HepG2 (cell line): ENCODE results near the gene HEATR5B. TPM values are rescaled to one million over a fixed set of nuclear protein-coding genes. Genes with fewer than 3 reads are reported as not detected.

Experiments
- ATAC-seq: fragments of 200-7000 bp; cut with Tn5 transposase; 3 replicates; pipeline ENCODE4 v1.9.1; 2020; ENCODE audit warnings: mild to moderate bottlenecking, moderate library complexity
- BruUV-seq: library from RNA; stranded (reverse); fragments of 400-500 nt; replicated peaks from 2 replicates; lab custom pipeline; 2021; lab: Mats Ljungman, UMichigan
- CTCF ChIA-PET: fragments of 300-600 bp; formaldehyde crosslinking; extraction: SDS; loops from one replicate; lab custom pipeline; 2021; ENCODE audit warnings: low total read pairs, inconsistent platforms, low intra/inter-chr PET ratio; lab: Yijun Ruan, JAX
- POLR2A ChIA-PET: fragments of 350-600 bp; sonication (Branson Sonifier 250); formaldehyde crosslinking; loops from one replicate; lab custom pipeline; 2020; ENCODE audit warnings: antibody characterized with exemption, inconsistent platforms; lab: Yijun Ruan, JAX
- DNase-seq: peaks from one replicate; pipeline ENCODE4 v3.0.0-alpha.2; 2015; ENCODE audit warnings: low spot score
- FAIRE-seq: peaks from 3 replicates; lab custom pipeline; 2011; peaks lifted over from hg19 to GRCh38; lab: Jason Lieb, UNC
- H2AFZ ChIP-seq: one replicate; pipeline ENCODE4 v1.6.1; 2011; ENCODE audit warnings: low read length, inconsistent platforms
- H3K27ac ChIP-seq: fragments of 300-600 bp; 3 replicates; pipeline ENCODE4 v1.8.0; 2011; ENCODE audit warnings: mixed run types, mild to moderate bottlenecking, mixed read lengths, low read length, inconsistent platforms; ENCODE audit not compliant: insufficient read depth; ENCODE audit errors: extremely low read length
- H3K27me3 ChIP-seq, 2 experiments: fragments of 200-600 bp in 1 of 2; 2 replicates in 1 of 2; 3 replicates in 1 of 2; pipeline versions ENCODE4 v1.6.0 to v1.8.0; 2011; ENCODE audit warnings: low read length in 2 of 2, mild to moderate bottlenecking in 2 of 2, moderate library complexity in 2 of 2, inconsistent platforms in 1 of 2; ENCODE audit not compliant: insufficient read depth in 2 of 2, control insufficient read depth in 1 of 2
- H3K36me3 ChIP-seq, 2 experiments: fragments of 200-600 bp in 1 of 2; replicated peaks in 1 of 2; 2 replicates in 1 of 2; 3 replicates in 1 of 2; pipeline versions ENCODE4 v1.5.1 to v1.8.0; 2011; ENCODE audit warnings: low read length in 2 of 2, inconsistent platforms in 1 of 2; ENCODE audit not compliant: insufficient read depth in 2 of 2, control insufficient read depth in 1 of 2
- H3K4me1 ChIP-seq: 2 replicates; pipeline ENCODE4 v1.5.1; 2012; ENCODE audit warnings: low read length, inconsistent platforms; ENCODE audit not compliant: insufficient read depth
- H3K4me2 ChIP-seq: 2 replicates; pipeline ENCODE4 v1.6.0; 2011; ENCODE audit warnings: low read depth, low read length, inconsistent platforms
- H3K4me3 ChIP-seq, 3 experiments: fragments of 200-600 bp in 1 of 3; sonication (generic), shearing (Covaris generic) in 1 of 3; replicated peaks in 1 of 3; 2 replicates each; pipeline ENCODE4 v1.5.1; 2011 to 2016; ENCODE audit warnings: low read length in 3 of 3, inconsistent platforms in 2 of 3, low read depth in 2 of 3, mild to moderate bottlenecking in 2 of 3, control low read depth in 1 of 3, mixed read lengths in 1 of 3; ENCODE audit not compliant: insufficient read depth in 1 of 3
- H3K79me2 ChIP-seq: one replicate; pipeline ENCODE4 v1.6.1; 2011; ENCODE audit warnings: low read length, inconsistent platforms; ENCODE audit not compliant: insufficient read depth
- H3K9ac ChIP-seq: 2 replicates; pipeline ENCODE4 v1.6.0; 2011; ENCODE audit warnings: mild to moderate bottlenecking, low read depth, low read length, inconsistent platforms; ENCODE audit not compliant: insufficient read depth
- H3K9me3 ChIP-seq: 2 replicates; pipeline ENCODE4 v1.5.1; 2012; ENCODE audit warnings: mild to moderate bottlenecking, low read length
- H4K20me1 ChIP-seq: 2 replicates; pipeline ENCODE4 v1.6.0; 2011; ENCODE audit warnings: inconsistent platforms, mild to moderate bottlenecking, low read length, moderate library complexity; ENCODE audit not compliant: insufficient read depth
- CCDC6 ChIP-seq: sonication (generic); formaldehyde crosslinking; IDR thresholded peaks from 2 replicates; pipeline ENCODE4 v1.8.1; 2022; ENCODE audit warnings: mild to moderate bottlenecking, missing genetic modification reagents, moderate library complexity
- FOXK2 ChIP-seq: fragments of 450-650 bp; IDR thresholded peaks from 2 replicates; pipeline ENCODE4 v1.6.1; 2016
- RAD21 ChIP-seq: fragments of 450-650 bp; formaldehyde crosslinking; IDR thresholded peaks from 2 replicates; pipeline ENCODE4 v1.5.0; 2020; ENCODE audit warnings: mild to moderate bottlenecking
- SMC3 ChIP-seq: IDR thresholded peaks from 2 replicates; pipeline ENCODE4 v1.6.1; 2011; ENCODE audit warnings: low read length, improper control_type of control experiment
- STAG1 ChIP-seq: sonication (generic); formaldehyde crosslinking; IDR thresholded peaks from 2 replicates; pipeline ENCODE4 v1.4.0; 2020; ENCODE audit warnings: missing genetic modification reagents
- ZNF605 ChIP-seq: sonication (generic); formaldehyde crosslinking; IDR thresholded peaks from 2 replicates; pipeline ENCODE4 v1.8.0; 2022; ENCODE audit warnings: mild to moderate bottlenecking, missing genetic modification reagents
- ZSCAN30 ChIP-seq: sonication (generic); formaldehyde crosslinking; IDR thresholded peaks from 2 replicates; pipeline ENCODE4 v1.5.0; 2020; ENCODE audit warnings: mild to moderate bottlenecking, missing genetic modification reagents
- WGBS: methylation state at CpG from one replicate; pipeline ENCODE4 v1.1.6; 2017; ENCODE audit warnings: low lambda C conversion rate; 5-methylcytosine and 5-hydroxymethylcytosine counted together
- in situ Hi-C: cut with HindIII; loops from 2 replicates; pipeline ENCODE4 v1.10.0; 2017; ENCODE audit warnings: low pct_unique_long_range_greater_than_20kb; ENCODE audit not compliant: extremely low pct_ligation_motif_present
- intact Hi-C: fragments of 100-400 bp; cut with micrococcal nuclease; formaldehyde crosslinking; loops from one replicate; pipeline ENCODE4 v1.10.0; 2022; ENCODE audit not compliant: unreplicated experiment
- polyA plus RNA-seq, 8 experiments: library from polyadenylated mRNA; depleted of rRNA in 3 of 8; stranded (reverse) in 7 of 8; unstranded in 1 of 8; fragments of >200 nt; fragmentation: Illumina TruSeq in 4 of 8; extraction: Trizol in 4 of 8; gene quantifications; 2 replicates each; pipeline versions ENCODE4 v1.2.1 to v1.2.3, GENCODE V29; 2011 to 2016; ENCODE audit warnings: low read depth in 4 of 8, missing spikeins in 1 of 8, mixed read lengths in 1 of 8; ENCODE audit not compliant: insufficient read depth in 1 of 8
- total RNA-seq, 5 experiments: library from RNA; depleted of rRNA; stranded (reverse); fragments of >200 nt; fragmentation: Illumina TruSeq; extraction: Trizol; gene quantifications; 2 replicates each; pipeline ENCODE4 v1.2.3, GENCODE V29; 2016; ENCODE audit warnings: low read depth in 1 of 5
- TF ChIP-seq, protein P1 (sequence below): sonication (generic); formaldehyde crosslinking; IDR thresholded peaks from 2 replicates; pipeline ENCODE4 v1.5.0; 2020; ENCODE audit warnings: mild to moderate bottlenecking, missing genetic modification reagents, moderate library complexity
- TF ChIP-seq, protein P2 (sequence below): IDR thresholded peaks from 2 replicates; pipeline ENCODE4 v1.6.1; 2016; ENCODE audit warnings: mild to moderate bottlenecking
- TF ChIP-seq, protein P3 (sequence below): sonication (generic); formaldehyde crosslinking; conservative IDR thresholded peaks from 2 replicates; pipeline ENCODE4 v1.4.0; 2020; ENCODE audit warnings: missing genetic modification reagents
- TF ChIP-seq, protein P4 (sequence below): sonication (generic); formaldehyde crosslinking; IDR thresholded peaks from 2 replicates; pipeline ENCODE4 v1.4.0; 2020; ENCODE audit warnings: missing genetic modification reagents, borderline replicate concordance

Gene HEATR5B
- total and polyA plus RNA-seq, 2 of the 13 experiments (the other 11 are each of a cell fraction or from before 2014, with no cell fraction given): 12.7 to 16.3 TPM

DNA sequence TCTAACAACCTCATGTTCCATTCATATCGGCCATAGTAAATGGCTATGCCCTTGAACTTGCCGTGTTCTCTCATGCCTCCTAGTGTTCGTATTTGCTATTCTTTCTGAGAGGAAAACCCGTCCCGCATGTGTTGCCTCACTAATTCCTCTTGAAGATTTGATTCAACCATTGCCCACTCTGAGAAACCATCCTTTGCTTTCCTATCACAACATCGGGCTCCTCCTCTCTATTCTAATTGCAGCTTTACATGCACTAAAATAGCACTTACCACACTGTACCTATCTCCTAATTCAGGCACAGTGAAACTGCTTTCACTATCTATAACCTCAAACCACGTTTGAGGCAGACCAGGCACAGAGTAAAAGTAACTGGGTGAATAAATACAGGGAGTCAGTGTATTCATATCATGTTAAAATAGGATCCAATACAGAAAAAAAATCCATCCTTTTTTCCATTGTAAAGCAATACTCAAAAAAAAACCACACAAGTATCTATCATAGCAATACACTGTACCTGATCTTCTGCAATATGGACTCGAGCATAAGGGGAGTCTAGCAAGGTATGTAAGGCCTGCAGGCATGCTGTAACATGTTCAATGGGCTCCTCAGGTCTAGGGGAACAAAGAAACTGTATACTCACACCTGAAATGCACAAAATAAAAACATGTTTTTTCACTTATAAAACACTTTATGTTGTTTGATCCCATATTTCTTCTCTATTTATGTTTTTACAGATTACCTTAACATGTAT, 78.9 kb downstream of the HEATR5B start:
- in situ Hi-C loops (no loop called here), intact Hi-C loops (loop anchor here (1.0 to 2.0 kb wide), 2 partner anchors 38 to 225 kb away; partner anchors contain the start of gene STRN)
- H3K4me1 ChIP-seq: no peaks in the 10 kb centered on the region
- H3K4me3 ChIP-seq: no peak overlapping the region
- DNase-seq (peak; percentile 33), FAIRE-seq (peak; percentile 64), ATAC-seq (peak; percentile 63)
- H3K27me3 ChIP-seq: no peaks in the 10 kb centered on the region
- H3K79me2 ChIP-seq: no peaks in the 10 kb centered on the region
- ChIA-PET CTCF (interaction anchor here (1.8 kb wide), 1 partner anchor 226 kb away, joined by 5 read pairs; no protein-coding TSS in a partner anchor), POLR2A (no interaction called here)
- H3K36me3 ChIP-seq: peaks cover 11 to 56% of the 10 kb centered on the region in 2 experiments
- no peak overlapping the region for H2AFZ ChIP-seq
- H4K20me1 ChIP-seq: no peaks in the 10 kb centered on the region
- no peak overlapping the region for H3K27ac ChIP-seq
- WGBS: 84% methylated on average over 8 of the region's 8 CpGs
- TF ChIP-seq FOXK2: no peak
- TF ChIP-seq, protein P1, sequence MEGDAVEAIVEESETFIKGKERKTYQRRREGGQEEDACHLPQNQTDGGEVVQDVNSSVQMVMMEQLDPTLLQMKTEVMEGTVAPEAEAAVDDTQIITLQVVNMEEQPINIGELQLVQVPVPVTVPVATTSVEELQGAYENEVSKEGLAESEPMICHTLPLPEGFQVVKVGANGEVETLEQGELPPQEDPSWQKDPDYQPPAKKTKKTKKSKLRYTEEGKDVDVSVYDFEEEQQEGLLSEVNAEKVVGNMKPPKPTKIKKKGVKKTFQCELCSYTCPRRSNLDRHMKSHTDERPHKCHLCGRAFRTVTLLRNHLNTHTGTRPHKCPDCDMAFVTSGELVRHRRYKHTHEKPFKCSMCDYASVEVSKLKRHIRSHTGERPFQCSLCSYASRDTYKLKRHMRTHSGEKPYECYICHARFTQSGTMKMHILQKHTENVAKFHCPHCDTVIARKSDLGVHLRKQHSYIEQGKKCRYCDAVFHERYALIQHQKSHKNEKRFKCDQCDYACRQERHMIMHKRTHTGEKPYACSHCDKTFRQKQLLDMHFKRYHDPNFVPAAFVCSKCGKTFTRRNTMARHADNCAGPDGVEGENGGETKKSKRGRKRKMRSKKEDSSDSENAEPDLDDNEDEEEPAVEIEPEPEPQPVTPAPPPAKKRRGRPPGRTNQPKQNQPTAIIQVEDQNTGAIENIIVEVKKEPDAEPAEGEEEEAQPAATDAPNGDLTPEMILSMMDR (CRISPR knock-in tag): peak; percentile 66
- TF ChIP-seq, protein P2, sequence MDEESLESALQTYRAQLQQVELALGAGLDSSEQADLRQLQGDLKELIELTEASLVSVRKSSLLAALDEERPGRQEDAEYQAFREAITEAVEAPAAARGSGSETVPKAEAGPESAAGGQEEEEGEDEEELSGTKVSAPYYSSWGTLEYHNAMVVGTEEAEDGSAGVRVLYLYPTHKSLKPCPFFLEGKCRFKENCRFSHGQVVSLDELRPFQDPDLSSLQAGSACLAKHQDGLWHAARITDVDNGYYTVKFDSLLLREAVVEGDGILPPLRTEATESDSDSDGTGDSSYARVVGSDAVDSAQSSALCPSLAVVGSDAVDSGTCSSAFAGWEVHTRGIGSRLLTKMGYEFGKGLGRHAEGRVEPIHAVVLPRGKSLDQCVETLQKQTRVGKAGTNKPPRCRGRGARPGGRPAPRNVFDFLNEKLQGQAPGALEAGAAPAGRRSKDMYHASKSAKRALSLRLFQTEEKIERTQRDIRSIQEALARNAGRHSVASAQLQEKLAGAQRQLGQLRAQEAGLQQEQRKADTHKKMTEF (CRISPR knock-in tag): no peak
- no peak for TF ChIP-seq ZSCAN30 (CRISPR knock-in tag)
- TF ChIP-seq, protein P3, sequence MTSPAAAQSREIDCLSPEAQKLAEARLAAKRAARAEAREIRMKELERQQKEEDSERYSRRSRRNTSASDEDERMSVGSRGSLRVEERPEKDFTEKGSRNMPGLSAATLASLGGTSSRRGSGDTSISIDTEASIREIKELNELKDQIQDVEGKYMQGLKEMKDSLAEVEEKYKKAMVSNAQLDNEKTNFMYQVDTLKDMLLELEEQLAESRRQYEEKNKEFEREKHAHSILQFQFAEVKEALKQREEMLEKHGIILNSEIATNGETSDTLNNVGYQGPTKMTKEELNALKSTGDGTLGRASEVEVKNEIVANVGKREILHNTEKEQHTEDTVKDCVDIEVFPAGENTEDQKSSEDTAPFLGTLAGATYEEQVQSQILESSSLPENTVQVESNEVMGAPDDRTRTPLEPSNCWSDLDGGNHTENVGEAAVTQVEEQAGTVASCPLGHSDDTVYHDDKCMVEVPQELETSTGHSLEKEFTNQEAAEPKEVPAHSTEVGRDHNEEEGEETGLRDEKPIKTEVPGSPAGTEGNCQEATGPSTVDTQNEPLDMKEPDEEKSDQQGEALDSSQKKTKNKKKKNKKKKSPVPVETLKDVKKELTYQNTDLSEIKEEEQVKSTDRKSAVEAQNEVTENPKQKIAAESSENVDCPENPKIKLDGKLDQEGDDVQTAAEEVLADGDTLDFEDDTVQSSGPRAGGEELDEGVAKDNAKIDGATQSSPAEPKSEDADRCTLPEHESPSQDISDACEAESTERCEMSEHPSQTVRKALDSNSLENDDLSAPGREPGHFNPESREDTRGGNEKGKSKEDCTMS: no peak
- TF ChIP-seq SMC3: peak; percentile 47; the same call in 1 of the 2 replicates
- peak; percentile 68 for TF ChIP-seq STAG1 (CRISPR knock-in tag)
- TF ChIP-seq, protein P4, sequence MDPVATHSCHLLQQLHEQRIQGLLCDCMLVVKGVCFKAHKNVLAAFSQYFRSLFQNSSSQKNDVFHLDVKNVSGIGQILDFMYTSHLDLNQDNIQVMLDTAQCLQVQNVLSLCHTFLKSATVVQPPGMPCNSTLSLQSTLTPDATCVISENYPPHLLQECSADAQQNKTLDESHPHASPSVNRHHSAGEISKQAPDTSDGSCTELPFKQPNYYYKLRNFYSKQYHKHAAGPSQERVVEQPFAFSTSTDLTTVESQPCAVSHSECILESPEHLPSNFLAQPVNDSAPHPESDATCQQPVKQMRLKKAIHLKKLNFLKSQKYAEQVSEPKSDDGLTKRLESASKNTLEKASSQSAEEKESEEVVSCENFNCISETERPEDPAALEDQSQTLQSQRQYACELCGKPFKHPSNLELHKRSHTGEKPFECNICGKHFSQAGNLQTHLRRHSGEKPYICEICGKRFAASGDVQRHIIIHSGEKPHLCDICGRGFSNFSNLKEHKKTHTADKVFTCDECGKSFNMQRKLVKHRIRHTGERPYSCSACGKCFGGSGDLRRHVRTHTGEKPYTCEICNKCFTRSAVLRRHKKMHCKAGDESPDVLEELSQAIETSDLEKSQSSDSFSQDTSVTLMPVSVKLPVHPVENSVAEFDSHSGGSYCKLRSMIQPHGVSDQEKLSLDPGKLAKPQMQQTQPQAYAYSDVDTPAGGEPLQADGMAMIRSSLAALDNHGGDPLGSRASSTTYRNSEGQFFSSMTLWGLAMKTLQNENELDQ (CRISPR knock-in tag): no peak
- no peak for TF ChIP-seq CCDC6 (CRISPR knock-in tag)
- no peak for TF ChIP-seq ZNF605 (CRISPR knock-in tag)
- TF ChIP-seq RAD21 (CRISPR knock-in tag): peak; percentile 26; the same call in 1 of the 2 replicates
- no peak overlapping the region for H3K9ac ChIP-seq
- H3K9me3 ChIP-seq: no peaks in the 10 kb centered on the region
- no peak overlapping the region for H3K4me2 ChIP-seq
- BruUV-seq: no TSS peak
